ENCODE measurements around the gene S100A10. TPM values are rescaled to one million over a fixed set of nuclear protein-coding genes. Genes with fewer than 3 reads are reported as not detected.

The S100A10 gene
- total RNA-seq, 1 experiment from 2014 or later, result 161 TPM

DNA sequence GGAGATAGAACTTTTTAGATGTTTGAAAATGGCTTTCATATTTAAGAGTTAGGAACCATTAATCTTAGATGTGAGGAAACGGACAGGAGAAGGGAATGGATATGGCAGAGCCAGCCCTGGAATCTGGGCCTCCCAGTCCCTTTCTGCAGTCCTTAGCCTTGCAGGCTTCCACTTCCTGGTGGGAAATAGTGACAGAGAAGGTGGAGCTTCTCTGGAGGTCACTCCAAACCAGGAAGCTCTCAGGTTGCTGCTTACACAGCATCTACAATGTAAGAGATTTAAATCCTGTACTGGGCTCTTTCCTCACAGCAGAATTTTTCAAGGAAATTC lies 40.6 kb upstream of the S100A10 start:
- H3K4me3 Mint-ChIP-seq, result peak overlapping the region; percentile 89; the same call in 1 of the 2 replicates
- TF ChIP-seq TEAD4 (CRISPR knock-in tag; IDR thresholded peaks at IDR 0.05), result no peak
- H3K4me1 Mint-ChIP-seq, result peaks cover 40% of the 10 kb centered on the region
- H3K27me3 Mint-ChIP-seq (ENCODE audit: low read depth), result peaks cover 9% of the 10 kb centered on the region
- DNase-seq (ENCODE audit: low spot score), result no peak
- ATAC-seq, result peak; percentile 20
- H3K27ac Mint-ChIP-seq, result no peak overlapping the region
- CTCF ChIA-PET, result interaction anchor here (0.5 to 4.5 kb wide), 31 partner anchors 9 to 232 kb away, joined by 3 to 45 read pairs (median 6); partner anchors contain the start of gene THEM4
- no peaks in the 10 kb centered on the region for H3K9me3 Mint-ChIP-seq
- peaks cover 24% of the 10 kb centered on the region for H3K36me3 Mint-ChIP-seq
- POLR2A ChIA-PET, result interaction anchor here (1.0 to 1.7 kb wide), 2 partner anchors 13 to 14 kb away, joined by 3 to 5 read pairs; no protein-coding TSS in a partner anchor

DNA sequence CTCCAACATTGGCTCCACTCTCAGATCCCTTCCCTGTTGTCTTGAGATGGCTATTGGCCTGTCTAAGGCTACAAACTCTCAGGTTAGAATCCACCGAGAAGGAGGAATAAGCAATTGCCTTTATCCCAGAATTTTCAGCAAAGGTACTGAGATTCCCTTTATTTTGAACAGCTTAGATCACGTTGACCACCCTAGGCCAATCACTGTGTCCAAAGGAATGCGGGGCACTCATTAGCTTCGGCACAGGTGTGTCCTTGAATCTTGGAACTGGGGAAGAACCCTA lies 36.2 kb upstream of the S100A10 start:
- no peak overlapping the region for H3K4me3 Mint-ChIP-seq
- CTCF ChIA-PET, result interaction anchor here (0.8 kb wide), 1 partner anchor 61 kb away, joined by 4 read pairs; no protein-coding TSS in a partner anchor
- H3K27me3 Mint-ChIP-seq (ENCODE audit: low read depth), result no peaks in the 10 kb centered on the region
- H3K4me1 Mint-ChIP-seq, result peaks cover 14% of the 10 kb centered on the region
- peaks cover 24% of the 10 kb centered on the region for H3K36me3 Mint-ChIP-seq
- ATAC-seq (no peak), DNase-seq (ENCODE audit: low spot score) (no peak)
- TF ChIP-seq SMAD3 (CRISPR knock-in tag; IDR thresholded peaks at IDR 0.05; ENCODE audit: borderline replicate concordance) (no peak), ZNF219 (CRISPR knock-in tag; IDR thresholded peaks at IDR 0.05; ENCODE audit: borderline replicate concordance) (no peak), GRHL2 (CRISPR knock-in tag; IDR thresholded peaks at IDR 0.05; ENCODE audit: insufficient replicate concordance, severe bottlenecking) (no peak)
- TF ChIP-seq, protein P1, sequence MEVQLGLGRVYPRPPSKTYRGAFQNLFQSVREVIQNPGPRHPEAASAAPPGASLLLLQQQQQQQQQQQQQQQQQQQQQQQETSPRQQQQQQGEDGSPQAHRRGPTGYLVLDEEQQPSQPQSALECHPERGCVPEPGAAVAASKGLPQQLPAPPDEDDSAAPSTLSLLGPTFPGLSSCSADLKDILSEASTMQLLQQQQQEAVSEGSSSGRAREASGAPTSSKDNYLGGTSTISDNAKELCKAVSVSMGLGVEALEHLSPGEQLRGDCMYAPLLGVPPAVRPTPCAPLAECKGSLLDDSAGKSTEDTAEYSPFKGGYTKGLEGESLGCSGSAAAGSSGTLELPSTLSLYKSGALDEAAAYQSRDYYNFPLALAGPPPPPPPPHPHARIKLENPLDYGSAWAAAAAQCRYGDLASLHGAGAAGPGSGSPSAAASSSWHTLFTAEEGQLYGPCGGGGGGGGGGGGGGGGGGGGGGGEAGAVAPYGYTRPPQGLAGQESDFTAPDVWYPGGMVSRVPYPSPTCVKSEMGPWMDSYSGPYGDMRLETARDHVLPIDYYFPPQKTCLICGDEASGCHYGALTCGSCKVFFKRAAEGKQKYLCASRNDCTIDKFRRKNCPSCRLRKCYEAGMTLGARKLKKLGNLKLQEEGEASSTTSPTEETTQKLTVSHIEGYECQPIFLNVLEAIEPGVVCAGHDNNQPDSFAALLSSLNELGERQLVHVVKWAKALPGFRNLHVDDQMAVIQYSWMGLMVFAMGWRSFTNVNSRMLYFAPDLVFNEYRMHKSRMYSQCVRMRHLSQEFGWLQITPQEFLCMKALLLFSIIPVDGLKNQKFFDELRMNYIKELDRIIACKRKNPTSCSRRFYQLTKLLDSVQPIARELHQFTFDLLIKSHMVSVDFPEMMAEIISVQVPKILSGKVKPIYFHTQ (CRISPR knock-in tag; IDR thresholded peaks at IDR 0.05), result no peak
- TF ChIP-seq, protein P2, sequence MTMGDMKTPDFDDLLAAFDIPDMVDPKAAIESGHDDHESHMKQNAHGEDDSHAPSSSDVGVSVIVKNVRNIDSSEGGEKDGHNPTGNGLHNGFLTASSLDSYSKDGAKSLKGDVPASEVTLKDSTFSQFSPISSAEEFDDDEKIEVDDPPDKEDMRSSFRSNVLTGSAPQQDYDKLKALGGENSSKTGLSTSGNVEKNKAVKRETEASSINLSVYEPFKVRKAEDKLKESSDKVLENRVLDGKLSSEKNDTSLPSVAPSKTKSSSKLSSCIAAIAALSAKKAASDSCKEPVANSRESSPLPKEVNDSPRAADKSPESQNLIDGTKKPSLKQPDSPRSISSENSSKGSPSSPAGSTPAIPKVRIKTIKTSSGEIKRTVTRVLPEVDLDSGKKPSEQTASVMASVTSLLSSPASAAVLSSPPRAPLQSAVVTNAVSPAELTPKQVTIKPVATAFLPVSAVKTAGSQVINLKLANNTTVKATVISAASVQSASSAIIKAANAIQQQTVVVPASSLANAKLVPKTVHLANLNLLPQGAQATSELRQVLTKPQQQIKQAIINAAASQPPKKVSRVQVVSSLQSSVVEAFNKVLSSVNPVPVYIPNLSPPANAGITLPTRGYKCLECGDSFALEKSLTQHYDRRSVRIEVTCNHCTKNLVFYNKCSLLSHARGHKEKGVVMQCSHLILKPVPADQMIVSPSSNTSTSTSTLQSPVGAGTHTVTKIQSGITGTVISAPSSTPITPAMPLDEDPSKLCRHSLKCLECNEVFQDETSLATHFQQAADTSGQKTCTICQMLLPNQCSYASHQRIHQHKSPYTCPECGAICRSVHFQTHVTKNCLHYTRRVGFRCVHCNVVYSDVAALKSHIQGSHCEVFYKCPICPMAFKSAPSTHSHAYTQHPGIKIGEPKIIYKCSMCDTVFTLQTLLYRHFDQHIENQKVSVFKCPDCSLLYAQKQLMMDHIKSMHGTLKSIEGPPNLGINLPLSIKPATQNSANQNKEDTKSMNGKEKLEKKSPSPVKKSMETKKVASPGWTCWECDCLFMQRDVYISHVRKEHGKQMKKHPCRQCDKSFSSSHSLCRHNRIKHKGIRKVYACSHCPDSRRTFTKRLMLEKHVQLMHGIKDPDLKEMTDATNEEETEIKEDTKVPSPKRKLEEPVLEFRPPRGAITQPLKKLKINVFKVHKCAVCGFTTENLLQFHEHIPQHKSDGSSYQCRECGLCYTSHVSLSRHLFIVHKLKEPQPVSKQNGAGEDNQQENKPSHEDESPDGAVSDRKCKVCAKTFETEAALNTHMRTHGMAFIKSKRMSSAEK (CRISPR knock-in tag; IDR thresholded peaks at IDR 0.05; ENCODE audit: borderline replicate concordance), result no peak
- POLR2A ChIA-PET, result no interaction called here
- H3K27ac Mint-ChIP-seq, result no peak overlapping the region
- H3K9me3 Mint-ChIP-seq, result peaks cover 4% of the 10 kb centered on the region; the same call in 1 of the 2 replicates

DNA sequence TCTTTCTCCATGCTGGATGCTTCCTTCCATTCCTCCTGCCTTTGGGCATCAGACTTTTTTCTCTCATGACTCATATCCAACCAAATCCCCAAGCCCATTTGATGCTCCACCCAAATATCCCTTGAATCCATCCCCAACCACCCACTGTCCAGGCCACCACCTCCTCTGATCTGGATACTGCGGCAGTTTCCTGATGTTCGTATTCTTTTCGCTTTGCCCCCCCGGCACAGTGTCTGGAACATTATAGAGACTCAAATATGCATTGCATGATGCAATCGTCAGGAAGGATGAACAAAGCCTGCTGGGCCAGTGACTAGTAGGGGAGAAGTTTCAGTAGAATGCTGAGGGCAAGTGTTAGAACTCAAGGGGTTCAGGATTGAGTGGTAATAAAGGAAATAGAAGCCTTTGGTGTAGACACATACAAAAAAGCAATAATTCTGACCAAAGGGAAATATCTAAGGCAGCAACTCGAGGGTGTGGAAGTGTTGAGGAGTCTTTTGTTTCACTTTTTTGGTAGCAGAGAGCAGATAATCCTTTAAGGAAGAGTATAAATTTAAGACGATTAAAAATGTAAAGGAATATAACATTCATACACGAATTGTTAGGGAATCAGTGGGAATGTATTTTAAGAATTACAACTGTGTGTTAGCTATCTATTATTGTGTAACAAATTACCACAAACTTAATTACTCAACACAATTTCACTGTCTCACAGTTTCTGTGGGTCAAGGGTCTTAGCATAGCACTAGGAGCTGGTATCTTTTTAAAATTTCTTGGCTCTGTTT lies 35.7 kb upstream of the S100A10 start:
- Mint-ChIP-seq H3K4me3 (no peak overlapping the region), H3K36me3 (peaks cover 24% of the 10 kb centered on the region), H3K4me1 (peaks cover 10% of the 10 kb centered on the region), H3K27me3 (ENCODE audit: low read depth) (no peaks in the 10 kb centered on the region), H3K27ac (peak overlapping the region; percentile 21; the same call in 1 of the 2 replicates), H3K9me3 (peaks cover 4% of the 10 kb centered on the region; the same call in 1 of the 2 replicates)
- TF ChIP-seq GABPB1 (CRISPR knock-in tag; IDR thresholded peaks at IDR 0.05) (peak; percentile 94), NFE2L1 (CRISPR knock-in tag; IDR thresholded peaks at IDR 0.05) (no peak)
- ATAC-seq (no peak), DNase-seq (ENCODE audit: low spot score) (no peak)
- ChIA-PET POLR2A (no interaction called here), CTCF (interaction anchor here (0.8 kb wide), 1 partner anchor 61 kb away, joined by 4 read pairs; no protein-coding TSS in a partner anchor)

DNA sequence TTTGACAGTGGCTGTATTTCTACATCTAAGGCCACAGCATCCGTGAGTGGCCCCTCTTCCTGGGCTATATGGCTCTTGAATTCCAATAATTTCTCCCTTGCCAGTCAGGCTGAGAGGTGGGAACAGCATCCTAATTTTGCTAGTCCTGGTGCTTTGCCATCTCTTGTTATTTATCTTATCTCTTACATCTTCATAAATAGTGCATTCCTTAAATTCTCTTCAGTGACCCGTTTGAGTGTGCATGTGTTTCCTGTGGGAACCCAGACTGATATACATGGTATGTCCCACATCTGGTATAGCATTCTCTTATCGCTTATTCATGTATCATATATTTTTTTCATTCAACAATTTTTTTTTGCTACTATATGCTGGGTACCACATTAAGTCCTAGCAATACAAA lies 33.2 kb upstream of the S100A10 start:
- H3K4me1 Mint-ChIP-seq, result peaks cover 7% of the 10 kb centered on the region
- ATAC-seq, result no peak
- H3K4me3 Mint-ChIP-seq, result no peak overlapping the region
- no peak for DNase-seq (ENCODE audit: low spot score)
- POLR2A ChIA-PET, result no interaction called here
- peaks cover 5% of the 10 kb centered on the region for H3K36me3 Mint-ChIP-seq
- TF ChIP-seq JAZF1 (CRISPR knock-in tag; IDR thresholded peaks at IDR 0.05) (no peak), NR3C1 (CRISPR knock-in tag; conservative IDR thresholded peaks at IDR 0.05; ENCODE audit: low read depth) (no peak), NFYB (CRISPR knock-in tag; conservative IDR thresholded peaks at IDR 0.05; ENCODE audit: low read depth) (no peak), ZBTB21 (CRISPR knock-in tag; IDR thresholded peaks at IDR 0.05; ENCODE audit: borderline replicate concordance) (no peak)
- H3K27me3 Mint-ChIP-seq (ENCODE audit: low read depth), result no peaks in the 10 kb centered on the region
- H3K27ac Mint-ChIP-seq, result no peak overlapping the region
- H3K9me3 Mint-ChIP-seq, result peaks cover 4% of the 10 kb centered on the region; the same call in 1 of the 2 replicates
- CTCF ChIA-PET, result interaction anchor here (1.1 kb wide), 1 partner anchor 25 kb away, joined by 4 read pairs; no protein-coding TSS in a partner anchor

All from WTC11 (cell line).